ENCODE measurements around the gene ANKS1B.
"Not testable (repeated sequence)": the region's sequence is repeated elsewhere in the genome, so short reads cannot be mapped to it uniquely, and the experiment has no call there.

The ANKS1B gene

DNA sequence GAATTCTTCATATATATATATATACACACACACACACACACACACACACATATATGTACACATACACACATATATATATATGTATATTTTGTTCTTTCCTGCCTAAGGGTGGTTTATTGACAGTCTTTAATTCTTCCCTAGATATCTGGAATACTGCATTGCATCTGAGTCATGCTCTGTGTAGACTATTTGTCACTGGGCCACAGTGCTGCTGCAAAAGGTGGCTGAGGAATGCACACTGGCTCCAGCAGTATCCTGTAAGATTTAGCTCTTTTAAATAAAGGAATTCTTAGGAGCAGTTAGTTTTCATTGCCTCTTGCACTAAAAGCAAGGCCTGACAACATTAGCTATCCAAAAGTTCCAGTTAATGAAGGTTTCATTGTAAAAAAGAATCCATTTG is 1138.8 kb downstream of the ANKS1B start:
- TF ChIP-seq, protein P1, sequence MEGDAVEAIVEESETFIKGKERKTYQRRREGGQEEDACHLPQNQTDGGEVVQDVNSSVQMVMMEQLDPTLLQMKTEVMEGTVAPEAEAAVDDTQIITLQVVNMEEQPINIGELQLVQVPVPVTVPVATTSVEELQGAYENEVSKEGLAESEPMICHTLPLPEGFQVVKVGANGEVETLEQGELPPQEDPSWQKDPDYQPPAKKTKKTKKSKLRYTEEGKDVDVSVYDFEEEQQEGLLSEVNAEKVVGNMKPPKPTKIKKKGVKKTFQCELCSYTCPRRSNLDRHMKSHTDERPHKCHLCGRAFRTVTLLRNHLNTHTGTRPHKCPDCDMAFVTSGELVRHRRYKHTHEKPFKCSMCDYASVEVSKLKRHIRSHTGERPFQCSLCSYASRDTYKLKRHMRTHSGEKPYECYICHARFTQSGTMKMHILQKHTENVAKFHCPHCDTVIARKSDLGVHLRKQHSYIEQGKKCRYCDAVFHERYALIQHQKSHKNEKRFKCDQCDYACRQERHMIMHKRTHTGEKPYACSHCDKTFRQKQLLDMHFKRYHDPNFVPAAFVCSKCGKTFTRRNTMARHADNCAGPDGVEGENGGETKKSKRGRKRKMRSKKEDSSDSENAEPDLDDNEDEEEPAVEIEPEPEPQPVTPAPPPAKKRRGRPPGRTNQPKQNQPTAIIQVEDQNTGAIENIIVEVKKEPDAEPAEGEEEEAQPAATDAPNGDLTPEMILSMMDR (IDR thresholded peaks at IDR 0.05) = no peak
- no peak for DNase-seq
- H3K36me3 ChIP-seq = no peaks in the 10 kb centered on the region
- H3K4me1 ChIP-seq = no peaks in the 10 kb centered on the region
- H3K9me3 ChIP-seq = no peaks in the 10 kb centered on the region
- no peak overlapping the region for H3K4me3 ChIP-seq
- intact Hi-C loops (cut with DNase I; ENCODE audit: low total_unique reads) = no loop called here
- H3K27ac ChIP-seq = no peak overlapping the region
- no peaks in the 10 kb centered on the region for H3K27me3 ChIP-seq

DNA sequence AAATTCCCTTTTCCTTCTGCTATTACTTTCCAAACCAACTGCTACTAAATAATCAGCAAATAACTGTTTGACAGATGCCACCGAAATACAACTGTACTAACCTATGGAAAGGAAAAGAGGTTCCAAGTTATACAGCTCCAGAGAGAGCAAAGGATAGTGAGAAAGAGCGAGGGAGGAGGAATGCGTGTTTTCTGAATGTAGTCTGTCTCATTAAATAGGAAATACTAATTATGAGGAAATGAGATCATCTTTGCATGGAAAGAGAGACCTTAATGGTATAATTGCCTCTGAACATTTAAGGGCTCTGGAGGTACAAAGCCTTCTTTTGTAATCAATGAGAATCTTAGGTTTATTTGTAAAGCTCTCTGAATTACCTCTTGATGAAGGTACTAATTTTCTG is 1144.4 kb downstream of the ANKS1B start:
- Histone ChIP-seq H3K36me3 (no peaks in the 10 kb centered on the region), H3K9me3 (no peaks in the 10 kb centered on the region), H3K4me3 (no peak overlapping the region), H3K4me1 (peaks cover 0 to 3% (median 0%) of the 10 kb centered on the region in 4 donors), H3K27ac (no peak overlapping the region), H3K27me3 (no peaks in the 10 kb centered on the region)
- no peak for DNase-seq
- intact Hi-C loops (cut with DNase I; ENCODE audit: low total_unique reads) = no loop called here
- TF ChIP-seq, protein P1 (IDR thresholded peaks at IDR 0.05) = no peak

DNA sequence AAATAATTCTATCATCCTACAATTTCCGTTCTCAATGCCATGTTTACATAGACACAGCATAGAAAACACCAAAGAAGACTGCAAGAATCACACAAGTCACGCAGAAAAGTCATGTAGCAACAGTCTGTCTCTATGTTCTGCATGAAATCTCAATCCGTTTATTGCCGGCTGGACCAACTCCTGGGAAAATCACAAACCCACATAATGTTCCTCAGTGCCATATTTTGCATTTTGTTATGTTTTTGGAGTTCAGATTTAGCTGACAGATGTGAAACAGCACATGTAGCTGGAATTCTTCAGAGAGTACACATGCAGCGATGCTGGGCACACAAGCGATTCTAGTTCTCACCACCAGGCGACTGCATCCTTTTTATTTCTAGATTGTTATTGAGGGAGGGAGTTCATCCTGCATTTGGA is 1146.5 kb downstream of the ANKS1B start:
- Histone ChIP-seq H3K36me3 (no peaks in the 10 kb centered on the region), H3K4me1 (peaks cover 0 to 3% (median 0%) of the 10 kb centered on the region in 4 donors), H3K27me3 (no peaks in the 10 kb centered on the region), H3K27ac (no peak overlapping the region), H3K9me3 (no peaks in the 10 kb centered on the region), H3K4me3 (no peak overlapping the region)
- DNase-seq = no peak
- intact Hi-C loops (cut with DNase I; ENCODE audit: low total_unique reads) = no loop called here
- TF ChIP-seq, protein P1 (IDR thresholded peaks at IDR 0.05) = peak in 1 of 2 experiments; percentile 11

DNA sequence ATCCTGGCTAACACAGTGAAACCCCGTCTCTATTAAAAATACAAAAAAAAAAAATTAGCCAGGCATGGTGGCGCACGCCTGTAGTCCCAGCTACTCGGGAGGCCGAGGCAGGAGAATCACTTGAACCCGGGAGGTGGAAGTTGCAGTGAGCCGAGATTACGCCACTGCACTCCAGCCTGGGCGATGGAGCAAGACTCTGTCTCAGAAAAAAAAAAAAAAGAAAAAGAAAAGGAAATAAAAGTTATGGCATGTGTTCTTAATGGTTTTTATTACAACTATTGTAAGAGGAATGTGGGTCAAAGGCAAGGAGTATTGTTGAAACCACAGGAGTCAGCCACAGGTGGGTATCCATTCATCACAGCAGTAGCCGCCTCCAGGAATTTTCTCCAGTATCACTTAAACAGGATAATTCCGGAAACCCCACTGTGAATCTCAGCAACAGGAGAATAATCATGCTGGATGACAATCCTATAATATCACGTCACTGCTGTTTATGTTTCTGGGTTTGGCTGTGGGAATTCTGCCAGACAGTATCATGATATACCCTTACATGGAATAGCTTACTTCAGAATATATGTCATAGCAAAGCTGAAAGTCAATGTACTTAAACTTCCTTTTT is 1147.5 kb downstream of the ANKS1B start:
- intact Hi-C loops (cut with DNase I; ENCODE audit: low total_unique reads); DNase-seq; H3K4me1 ChIP-seq: not testable (repeated sequence)

GRCh38 chr12:98830657-98831056 is 1154.1 kb downstream of the ANKS1B start:
- no peaks in the 10 kb centered on the region for H3K9me3 ChIP-seq
- H3K36me3 ChIP-seq = no peaks in the 10 kb centered on the region
- no peak for DNase-seq
- H3K4me3 ChIP-seq = no peak overlapping the region
- no peaks in the 10 kb centered on the region for H3K27me3 ChIP-seq
- no peaks in the 10 kb centered on the region for H3K4me1 ChIP-seq
- intact Hi-C loops (cut with DNase I; ENCODE audit: low total_unique reads) = no loop called here
- TF ChIP-seq, protein P1 (IDR thresholded peaks at IDR 0.05) = no peak
- no peak overlapping the region for H3K27ac ChIP-seq

More for the DNA sequence above, 1147.5 kb downstream of the ANKS1B start:
- not testable (repeated sequence) for H3K36me3 ChIP-seq, H3K27ac ChIP-seq, H3K27me3 ChIP-seq, H3K4me3 ChIP-seq, H3K9me3 ChIP-seq

DNA sequence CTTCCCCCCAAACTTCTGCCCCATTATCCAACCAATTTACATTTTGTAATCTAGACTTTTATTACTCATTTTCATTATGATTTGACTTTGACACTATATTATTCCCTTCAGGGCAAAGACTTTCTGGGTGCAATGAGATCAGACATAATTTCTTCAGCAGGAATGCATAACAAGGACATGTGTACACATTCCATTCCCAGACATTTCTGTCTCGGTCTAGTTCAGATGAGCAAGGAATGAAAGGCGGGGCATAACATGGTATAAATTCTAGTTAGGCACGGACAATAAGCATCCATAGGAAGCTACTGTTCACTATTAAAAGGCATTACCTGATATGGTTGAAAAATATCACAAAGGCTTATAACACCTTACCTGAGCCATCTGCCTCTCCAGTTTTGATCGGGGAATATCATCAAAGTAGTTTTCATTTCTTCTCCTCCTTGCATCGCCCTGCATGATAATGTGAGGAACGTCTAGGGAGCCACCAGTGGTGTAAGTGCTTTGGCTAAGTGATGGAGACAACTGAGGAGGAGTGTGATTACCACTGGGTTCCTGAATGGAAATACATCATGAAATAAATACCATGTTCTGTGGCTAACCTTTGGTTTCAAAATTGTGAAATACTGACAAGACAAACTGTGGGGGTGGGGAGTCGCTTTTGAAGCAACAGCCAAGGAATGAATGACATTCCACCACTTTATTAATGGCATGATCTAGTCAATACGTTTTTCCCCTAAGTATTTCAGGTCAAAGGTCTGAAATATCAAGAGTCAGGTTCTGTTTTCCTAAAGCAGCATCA is 1155.7 kb downstream of the ANKS1B start:
- intact Hi-C loops (cut with DNase I; ENCODE audit: low total_unique reads) = no loop called here
- no peak overlapping the region for H3K4me3 ChIP-seq
- DNase-seq = no peak
- H3K27ac ChIP-seq = no peak overlapping the region
- no peaks in the 10 kb centered on the region for H3K9me3 ChIP-seq
- H3K27me3 ChIP-seq = no peaks in the 10 kb centered on the region
- peaks cover 0 to 8% (median 0%) of the 10 kb centered on the region in 4 donors for H3K4me1 ChIP-seq
- no peaks in the 10 kb centered on the region for H3K36me3 ChIP-seq
- TF ChIP-seq, protein P1 (IDR thresholded peaks at IDR 0.05) = no peak
